Choroid plexus epithelial cell (primary cell): ENCODE measurements around the gene TOX2.
A peak's percentile ranks its signal among the peaks of the same experiment; 100 is the strongest.

Experiments used
- DNase-seq: peaks from one replicate; pipeline ENCODE4 v3.0.0-alpha.2; 2010; ENCODE audit warnings: low read depth
- H3K4me3 ChIP-seq: 2 replicates; pipeline ENCODE4 v1.5.1; 2011; ENCODE audit warnings: low read depth, mild to moderate bottlenecking, control low read depth, low read length, moderate library complexity
- TF ChIP-seq, protein P1 (sequence below): conservative IDR thresholded peaks from 2 replicates; pipeline ENCODE4 v1.5.1; 2011; ENCODE audit warnings: low read depth, mild to moderate bottlenecking, control low read depth, inconsistent platforms, low read length, moderate library complexity

Gene TOX2

DNA sequence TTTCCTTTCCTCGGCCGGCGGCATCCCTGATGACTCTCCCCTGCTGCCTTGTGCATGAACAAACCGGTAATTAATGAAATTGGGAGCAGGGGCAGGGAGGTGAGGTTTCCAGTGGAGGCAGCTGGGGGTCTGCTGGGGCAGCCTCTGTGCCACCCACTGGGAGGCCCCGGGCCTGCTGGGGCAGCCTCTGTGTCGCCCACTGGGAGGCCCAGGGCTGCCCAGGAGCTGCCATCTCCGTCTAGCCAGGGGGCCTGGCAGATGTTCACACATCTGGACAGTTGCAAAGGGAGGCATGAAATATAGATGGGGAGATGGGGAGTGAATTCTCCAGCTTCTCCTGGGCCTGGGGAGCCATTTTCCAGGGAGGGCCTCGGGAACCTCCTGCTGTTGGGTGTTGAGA, 33.8 kb downstream of the TOX2 start:
- H3K4me3 ChIP-seq: no peak overlapping the region

DNA sequence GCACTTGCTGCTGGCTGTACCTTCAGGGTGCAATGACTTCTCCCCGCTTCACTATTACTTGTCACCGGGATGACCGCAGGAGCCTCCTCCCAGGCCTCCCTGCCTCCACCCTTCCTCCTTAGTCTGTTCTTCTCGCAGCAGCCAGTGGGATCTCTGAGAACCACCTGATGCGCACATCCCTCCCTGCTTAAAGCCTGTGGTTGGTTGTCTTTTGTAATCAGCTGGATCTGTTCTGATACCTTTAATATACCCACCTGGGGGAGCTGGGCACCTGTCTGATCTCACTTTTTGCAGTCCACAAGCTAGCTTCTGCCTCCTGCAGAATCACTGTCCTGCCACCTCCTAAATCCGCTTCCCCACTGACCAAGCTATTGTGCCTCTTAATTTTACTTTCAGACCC, 34.6 kb downstream of the TOX2 start:
- no peak overlapping the region for H3K4me3 ChIP-seq
- no peak for DNase-seq
- TF ChIP-seq, protein P1, sequence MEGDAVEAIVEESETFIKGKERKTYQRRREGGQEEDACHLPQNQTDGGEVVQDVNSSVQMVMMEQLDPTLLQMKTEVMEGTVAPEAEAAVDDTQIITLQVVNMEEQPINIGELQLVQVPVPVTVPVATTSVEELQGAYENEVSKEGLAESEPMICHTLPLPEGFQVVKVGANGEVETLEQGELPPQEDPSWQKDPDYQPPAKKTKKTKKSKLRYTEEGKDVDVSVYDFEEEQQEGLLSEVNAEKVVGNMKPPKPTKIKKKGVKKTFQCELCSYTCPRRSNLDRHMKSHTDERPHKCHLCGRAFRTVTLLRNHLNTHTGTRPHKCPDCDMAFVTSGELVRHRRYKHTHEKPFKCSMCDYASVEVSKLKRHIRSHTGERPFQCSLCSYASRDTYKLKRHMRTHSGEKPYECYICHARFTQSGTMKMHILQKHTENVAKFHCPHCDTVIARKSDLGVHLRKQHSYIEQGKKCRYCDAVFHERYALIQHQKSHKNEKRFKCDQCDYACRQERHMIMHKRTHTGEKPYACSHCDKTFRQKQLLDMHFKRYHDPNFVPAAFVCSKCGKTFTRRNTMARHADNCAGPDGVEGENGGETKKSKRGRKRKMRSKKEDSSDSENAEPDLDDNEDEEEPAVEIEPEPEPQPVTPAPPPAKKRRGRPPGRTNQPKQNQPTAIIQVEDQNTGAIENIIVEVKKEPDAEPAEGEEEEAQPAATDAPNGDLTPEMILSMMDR: no peak

More for the DNA sequence above, 33.8 kb downstream of the TOX2 start:
- DNase-seq: no peak
- TF ChIP-seq, protein P1: no peak

DNA sequence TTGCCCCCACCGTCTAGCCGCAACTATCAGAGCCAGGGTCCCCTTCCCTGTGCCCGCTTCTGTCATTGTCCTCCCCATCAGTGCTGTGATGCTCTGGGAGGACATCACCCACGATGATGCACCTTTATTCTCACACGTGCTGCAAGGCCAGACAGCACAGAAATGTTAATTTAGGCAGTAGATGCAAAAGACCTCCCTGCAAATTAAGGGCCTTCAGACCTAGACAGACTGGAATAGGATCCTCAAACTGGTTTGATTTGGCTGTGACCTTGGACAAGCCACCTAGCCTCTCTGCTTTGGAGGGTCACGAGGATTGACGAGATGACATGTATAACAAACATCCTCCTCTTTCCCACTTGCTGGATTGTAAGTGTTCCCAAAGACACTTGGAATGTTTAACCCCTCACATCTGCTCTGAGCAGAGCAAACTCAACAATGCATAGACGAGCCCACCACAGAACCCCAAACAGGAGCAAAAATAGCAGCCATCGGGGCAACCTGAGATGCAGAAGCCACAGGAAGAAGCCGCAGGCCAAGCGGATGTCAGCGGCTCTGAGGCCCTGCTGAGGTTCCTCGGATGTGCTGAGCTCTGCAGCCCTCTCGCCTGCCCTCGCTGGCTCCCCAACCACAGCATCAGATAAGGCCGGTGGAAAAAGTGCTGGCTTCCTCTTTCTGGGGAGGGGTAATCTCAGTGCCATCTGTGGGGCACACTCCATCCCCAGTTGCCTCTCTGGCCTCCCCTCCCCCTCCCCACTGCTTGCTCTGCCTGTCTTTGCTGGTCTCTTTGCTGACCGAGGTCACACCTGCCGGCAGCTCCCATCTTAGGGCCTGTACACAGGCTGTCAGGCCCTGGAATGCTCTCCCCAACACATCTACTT, 35.3 kb downstream of the TOX2 start:
- DNase-seq: peak; percentile 68
- TF ChIP-seq, protein P1: no peak
- H3K4me3 ChIP-seq: no peak overlapping the region

DNA sequence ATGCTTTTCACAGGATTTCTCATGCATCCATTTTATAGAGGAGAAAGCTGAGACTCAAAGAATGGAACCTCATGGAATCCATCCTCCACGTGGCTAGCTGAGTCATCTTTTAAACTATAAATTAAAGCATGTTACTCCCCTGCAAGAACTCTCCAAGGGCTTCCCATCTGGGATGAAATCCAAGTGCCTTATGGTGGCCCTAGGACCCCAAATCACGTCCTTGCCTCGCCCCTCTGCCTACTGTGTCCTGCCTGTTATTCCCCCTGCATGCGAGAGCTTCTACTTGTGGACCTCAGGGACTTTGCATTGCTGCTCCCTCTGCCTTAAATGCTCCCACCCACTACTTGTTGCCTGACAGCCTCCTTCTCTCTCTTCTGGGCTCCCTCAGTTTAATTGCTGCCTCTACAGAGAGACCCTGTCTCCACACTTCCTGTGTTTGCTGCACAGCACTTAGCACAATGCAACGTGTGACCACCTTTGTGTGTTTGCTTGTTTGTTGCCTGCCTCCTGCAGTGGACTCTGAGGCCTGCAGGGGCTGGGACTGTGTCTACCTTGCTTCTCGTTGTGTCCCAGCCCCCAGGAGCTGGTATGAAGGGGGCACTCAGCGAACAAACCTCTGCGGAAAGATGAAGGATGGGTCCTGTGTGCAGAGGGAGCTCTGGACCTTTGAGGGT, 39.4 kb downstream of the TOX2 start:
- no peak overlapping the region for H3K4me3 ChIP-seq
- TF ChIP-seq, protein P1: peak; percentile 8
- DNase-seq: no peak

DNA sequence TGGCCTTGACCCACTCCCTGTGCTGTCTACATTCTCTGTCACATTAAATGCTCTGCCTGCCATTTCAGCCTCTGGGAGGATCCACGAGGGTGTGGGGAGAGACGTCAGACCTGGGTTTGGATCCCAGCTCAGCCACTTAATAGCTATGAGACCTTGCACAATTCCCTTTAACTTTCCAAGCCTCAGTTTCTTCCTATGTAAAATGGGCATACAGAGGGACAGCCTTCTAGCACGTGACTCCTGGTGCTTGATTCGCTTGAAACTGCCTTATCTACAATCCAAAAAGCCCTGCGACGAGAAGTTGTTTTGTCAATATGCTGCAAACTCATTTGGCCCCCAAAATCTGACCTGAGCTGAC, 40.0 kb downstream of the TOX2 start:
- H3K4me3 ChIP-seq: no peak overlapping the region
- no peak for DNase-seq
- TF ChIP-seq, protein P1: no peak

DNA sequence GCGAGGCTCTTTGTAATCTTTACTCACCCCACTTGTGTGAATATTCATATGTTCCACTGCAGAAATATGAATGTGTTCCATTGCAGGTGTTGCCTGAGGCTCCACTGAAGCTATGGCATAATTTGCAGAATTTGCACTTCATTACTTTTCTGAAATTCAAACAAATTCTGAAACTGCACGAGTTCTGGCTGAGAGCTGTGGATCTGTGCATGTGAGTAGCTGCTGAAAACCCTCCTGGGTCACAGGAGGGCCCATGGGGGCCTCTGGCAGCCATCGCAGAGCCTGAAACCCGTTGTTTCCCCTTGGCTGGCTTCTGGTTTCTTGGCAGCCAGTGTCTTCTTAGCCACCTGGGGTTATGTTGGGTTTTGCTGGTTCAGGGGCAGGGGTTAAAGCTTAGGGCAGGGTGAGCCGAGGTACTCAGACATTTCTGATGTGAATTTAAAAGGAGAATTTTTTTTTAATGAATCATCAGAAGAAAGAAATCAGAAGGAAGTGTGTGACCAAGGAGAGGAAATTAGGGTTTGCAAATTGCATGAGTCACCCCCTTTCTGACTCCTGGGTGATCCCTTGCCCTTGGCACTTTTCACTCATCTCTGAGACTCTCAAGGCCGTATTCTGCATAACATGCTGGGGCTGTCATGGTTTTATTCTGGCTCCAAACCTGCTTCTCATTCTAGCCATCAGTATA, 40.6 kb downstream of the TOX2 start:
- no peak overlapping the region for H3K4me3 ChIP-seq
- DNase-seq: peak; percentile 86
- TF ChIP-seq, protein P1: no peak
